GM13976 (cell line): ENCODE results near the gene TLR9.

Experiments used
- DNase-seq: peaks from one replicate; pipeline ENCODE4 v3.0.0; 2012; ENCODE audit warnings: low spot score
- CTCF ChIP-seq: IDR thresholded peaks from 2 replicates; pipeline ENCODE4 v1.5.1; 2012; ENCODE audit warnings: borderline replicate concordance, mild to moderate bottlenecking; ENCODE audit not compliant: insufficient read depth; ENCODE audit errors: extremely low read depth, missing control alignments, control extremely low read depth
- in situ Hi-C: fragments of 300-500 bp; cut with MboI; formaldehyde crosslinking; loops from one replicate; pipeline ENCODE4 v1.12.0; 2022; ENCODE audit warnings: low sequenced_read_pairs, mixed read lengths, inconsistent platforms; ENCODE audit not compliant: unreplicated experiment

The TLR9 gene

GRCh38 chr3:52265387-52265786, 39.9 kb upstream of the TLR9 start:
- no peak for TF ChIP-seq CTCF
- DNase-seq = no peak
- in situ Hi-C loops = no loop called here

DNA sequence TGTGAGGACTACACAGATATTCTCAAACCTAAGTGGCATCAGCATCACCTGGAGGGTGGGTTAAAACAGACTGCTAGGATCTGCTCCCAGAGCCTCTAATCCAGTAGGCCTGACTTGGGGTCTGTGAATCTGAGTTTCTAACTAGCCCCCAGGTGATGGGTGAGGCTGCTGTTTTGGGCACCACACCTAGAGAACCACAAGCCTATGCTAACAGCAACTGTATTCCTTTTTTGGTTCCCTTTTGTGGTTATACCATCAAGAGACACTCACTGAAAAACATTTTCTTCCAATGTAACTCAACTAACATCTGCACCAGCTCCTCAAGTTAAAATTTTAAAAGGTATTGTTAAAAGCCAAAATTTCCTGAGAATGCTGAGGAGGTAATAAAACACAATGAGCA, 37.0 kb upstream of the TLR9 start:
- no peak for TF ChIP-seq CTCF
- in situ Hi-C loops = no loop called here
- DNase-seq = no peak

DNA sequence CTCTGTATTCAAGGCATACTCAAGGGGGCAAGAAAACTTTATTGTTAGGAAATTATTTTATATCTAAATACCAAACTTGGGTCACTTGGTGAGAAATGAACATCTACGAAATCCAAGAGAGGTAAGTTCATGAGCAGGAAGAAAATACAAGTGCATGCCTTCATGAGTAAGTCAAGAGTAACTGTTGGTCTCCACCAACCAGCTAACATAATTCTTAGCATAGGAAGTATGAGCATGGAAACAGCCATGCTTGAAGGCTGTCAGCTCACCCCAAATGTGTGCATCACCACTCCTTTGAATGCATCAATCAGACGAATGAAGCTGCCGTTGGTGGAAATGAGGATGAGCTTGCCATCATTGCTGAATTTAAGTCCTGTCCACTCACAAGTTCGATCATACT, 34.0 kb upstream of the TLR9 start:
- DNase-seq = no peak
- TF ChIP-seq CTCF = no peak
- in situ Hi-C loops = no loop called here

DNA sequence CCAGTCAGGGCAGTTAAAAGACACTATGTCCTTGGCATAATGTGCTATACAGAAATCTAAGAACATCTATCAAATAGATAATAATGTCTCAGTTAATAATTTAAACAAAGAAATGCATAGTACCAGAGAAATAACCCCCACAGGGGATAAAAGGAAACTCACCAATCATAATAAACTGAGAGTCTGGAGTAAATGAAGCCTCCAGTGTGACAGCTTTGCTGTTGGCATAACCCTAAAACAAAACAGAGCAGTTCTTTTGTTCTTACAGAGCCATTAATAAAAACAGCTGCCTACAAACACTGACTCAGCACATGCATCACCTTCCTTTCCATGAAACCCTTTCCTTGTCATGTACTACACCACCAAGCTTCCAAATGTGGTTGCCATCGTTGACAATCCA, 33.6 kb upstream of the TLR9 start:
- in situ Hi-C loops = no loop called here

DNA sequence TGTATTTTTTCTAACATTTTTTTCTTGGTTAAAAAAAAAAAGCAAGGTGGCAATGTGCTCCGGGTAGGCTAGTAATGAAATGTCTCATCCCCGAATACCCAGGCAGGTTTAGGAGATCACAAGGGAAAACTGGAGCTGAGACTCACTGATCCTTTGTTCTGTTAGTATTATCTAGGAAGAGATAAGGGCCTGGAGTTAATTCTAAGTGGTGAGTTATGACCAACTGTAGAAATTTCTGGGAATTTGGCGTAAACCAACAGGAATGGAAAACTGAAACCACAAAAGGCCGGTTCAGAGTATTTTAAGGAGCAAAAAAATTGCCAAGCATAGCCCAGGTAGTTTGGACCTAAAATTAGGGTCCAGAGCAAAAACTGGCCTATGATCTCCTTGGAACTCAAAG, 32.5 kb upstream of the TLR9 start:
- DNase-seq = no peak
- in situ Hi-C loops = no loop called here
- no peak for TF ChIP-seq CTCF

More for the DNA sequence above, 33.6 kb upstream of the TLR9 start:
- no peak for TF ChIP-seq CTCF
- DNase-seq = no peak

DNA sequence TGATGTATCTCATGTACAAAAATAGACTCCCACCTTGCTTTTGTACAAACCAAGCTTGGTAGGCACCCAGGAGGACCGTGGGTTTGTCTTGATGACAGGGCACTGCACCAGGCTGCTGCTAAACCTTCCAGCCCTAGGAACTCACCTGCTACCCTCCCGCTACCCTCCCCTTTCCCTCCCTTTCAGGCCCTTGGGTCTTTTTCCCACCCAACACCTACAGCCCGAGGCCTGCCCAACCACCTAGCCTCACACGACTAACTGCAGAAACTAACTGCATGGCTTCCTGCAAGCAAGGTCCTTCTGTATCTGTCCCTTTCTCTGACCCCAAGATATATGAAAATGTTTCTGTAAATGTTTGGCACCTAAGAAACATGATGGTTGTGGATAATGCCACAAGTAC, 31.2 kb upstream of the TLR9 start:
- no peak for DNase-seq
- in situ Hi-C loops = no loop called here
- TF ChIP-seq CTCF = no peak

- no peak for DNase-seq
- in situ Hi-C loops = no loop called here
- no peak for TF ChIP-seq CTCF
Measured at GRCh38 chr3:52256159-52256558, 30.7 kb upstream of the TLR9 start.
